ENCODE results near the gene DLX4.

The DLX4 gene

DNA sequence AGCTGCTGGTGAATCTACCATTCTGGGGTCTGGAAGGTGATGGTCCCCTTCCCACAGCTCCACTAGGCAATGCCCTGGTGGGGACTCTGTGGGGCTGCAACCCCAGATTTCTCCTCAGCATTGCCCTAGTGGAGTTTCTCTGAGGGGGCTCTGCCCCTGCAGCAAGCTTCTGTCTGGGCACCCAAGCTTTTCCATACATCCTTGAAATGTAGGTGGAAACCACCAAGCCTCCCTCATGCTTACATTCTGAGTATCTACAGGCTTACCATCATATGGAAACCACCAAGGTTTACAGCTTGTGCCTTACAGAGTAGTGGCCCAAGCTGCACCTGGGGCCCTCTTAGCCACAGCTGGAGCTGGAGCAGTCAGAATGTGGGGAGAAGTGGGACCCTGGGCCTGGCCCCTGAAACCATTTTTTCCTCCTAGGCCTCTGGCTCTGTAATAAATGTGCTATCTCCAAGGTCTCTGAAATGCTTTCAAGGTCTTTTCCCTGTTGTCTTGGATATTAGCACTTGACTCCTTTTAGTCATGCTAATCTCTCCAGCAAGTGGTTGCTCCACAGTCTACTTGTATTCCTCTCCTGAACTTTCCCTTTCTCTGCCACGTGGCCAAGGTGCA lies 45.6 kb downstream of the DLX4 start:
- DNase-seq (ENCODE audit: low read depth) = no peak

- no peak for DNase-seq (ENCODE audit: low read depth)
Measured at GRCh38 chr17:50015146-50015545, 46.2 kb downstream of the DLX4 start.

- no peak for DNase-seq (ENCODE audit: low read depth)
Measured at GRCh38 chr17:50018909-50019308, 49.9 kb downstream of the DLX4 start.

- no peak for DNase-seq (ENCODE audit: low read depth)
Measured at GRCh38 chr17:50020841-50021599, 52.0 kb downstream of the DLX4 start.

DNA sequence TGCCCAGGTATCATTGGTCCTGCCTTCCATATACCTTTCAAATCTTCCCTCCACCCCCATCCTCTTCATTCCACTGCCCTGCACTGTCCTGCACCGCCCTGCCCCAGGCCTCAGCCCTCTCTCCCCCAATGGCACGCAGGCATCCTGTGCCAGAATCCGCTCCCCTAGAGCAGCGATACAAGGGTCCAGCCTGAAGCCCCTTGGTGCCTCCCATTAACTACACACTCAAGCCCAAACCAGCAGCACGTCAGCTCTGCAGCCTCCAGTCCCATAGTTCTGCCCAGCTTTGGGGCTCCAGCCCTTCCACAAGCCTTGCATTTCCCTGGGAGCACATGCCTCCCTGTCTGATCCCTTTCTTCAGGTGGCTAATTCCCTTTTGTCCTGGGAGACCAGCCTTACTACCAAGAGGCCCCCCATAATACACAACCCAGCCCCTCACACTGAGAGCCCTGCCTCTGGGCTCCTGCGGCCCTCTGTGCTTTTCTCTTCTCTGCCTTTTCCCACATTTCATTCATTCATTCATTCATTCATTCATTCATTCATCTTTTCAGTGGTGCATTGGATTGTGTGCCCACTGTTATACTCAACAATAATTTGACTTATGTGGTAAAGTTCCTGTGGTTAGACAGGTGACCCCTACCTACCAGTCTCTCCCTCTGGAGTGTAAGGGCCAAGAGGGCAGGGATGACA lies 52.8 kb downstream of the DLX4 start:
- DNase-seq (ENCODE audit: low read depth) = no peak

GRCh38 chr17:50022463-50023130 lies 53.6 kb downstream of the DLX4 start:
- DNase-seq (ENCODE audit: low read depth) = no peak

DNA sequence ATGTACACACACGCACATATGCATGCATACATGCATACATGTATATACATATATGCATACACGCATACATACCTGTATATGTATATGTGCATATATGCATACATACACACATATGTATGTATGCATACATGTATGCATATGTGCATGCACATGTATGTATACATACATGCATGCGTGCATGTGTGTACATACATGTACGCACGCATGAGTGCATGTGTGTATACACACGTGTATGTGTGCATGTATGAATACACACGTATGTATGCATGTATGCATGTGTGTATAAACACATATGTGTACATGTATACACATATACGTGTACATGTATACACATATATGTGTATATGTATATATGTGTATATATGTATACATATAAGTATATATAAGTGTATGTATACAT lies 54.5 kb downstream of the DLX4 start:
- DNase-seq (ENCODE audit: low read depth) = no peak

Data from stimulated activated CD4-positive, alpha-beta T cell treated with anti-CD3 and anti-CD28 coated beads, Interleukin-2, amount 100 ng/mL, for 4 hours (primary cell).